ENCODE measurements around the gene CCSER2. TPM values are rescaled to one million over a fixed set of nuclear protein-coding genes. Genes with fewer than 3 reads are reported as not detected.
"Not testable (repeated sequence)": the region's sequence is repeated elsewhere in the genome, so short reads cannot be mapped to it uniquely, and the experiment has no call there.

Gene CCSER2
- total RNA-seq, 1 experiment from 2014 or later: 20.8 TPM

GRCh38 chr10:84517554-84517953, 189.2 kb downstream of the CCSER2 start:
- no peak for DNase-seq (ENCODE audit: low read depth)

GRCh38 chr10:84519235-84519634, 190.8 kb downstream of the CCSER2 start:
- DNase-seq (ENCODE audit: low read depth): no peak

GRCh38 chr10:84521013-84521412, 192.6 kb downstream of the CCSER2 start:
- no peak for DNase-seq (ENCODE audit: low read depth)

GRCh38 chr10:84521468-84521867, 193.1 kb downstream of the CCSER2 start:
- no peak for DNase-seq (ENCODE audit: low read depth)

GRCh38 chr10:84522612-84523462, 194.4 kb downstream of the CCSER2 start:
- DNase-seq (ENCODE audit: low read depth): no peak

- DNase-seq (ENCODE audit: low read depth): no peak
Measured at GRCh38 chr10:84523526-84523925, 195.1 kb downstream of the CCSER2 start.

- no peak for DNase-seq (ENCODE audit: low read depth)
Measured at GRCh38 chr10:84524435-84524834, 196.0 kb downstream of the CCSER2 start.

GRCh38 chr10:84525120-84525806, 196.9 kb downstream of the CCSER2 start:
- DNase-seq (ENCODE audit: low read depth): no peak

- DNase-seq (ENCODE audit: low read depth): not testable (repeated sequence)
Measured at GRCh38 chr10:84525807-84526182, 197.4 kb downstream of the CCSER2 start.

GRCh38 chr10:84527386-84527785, 199.0 kb downstream of the CCSER2 start:
- DNase-seq (ENCODE audit: low read depth): not testable (repeated sequence)

GRCh38 chr10:84528526-84528925, 200.1 kb downstream of the CCSER2 start:
- DNase-seq (ENCODE audit: low read depth): not testable (repeated sequence)

- DNase-seq (ENCODE audit: low read depth): no peak
Measured at GRCh38 chr10:84530724-84531325, 202.4 kb downstream of the CCSER2 start.

- peak; percentile 38 for DNase-seq (ENCODE audit: low read depth)
Measured at GRCh38 chr10:84531396-84531795, 203.0 kb downstream of the CCSER2 start.

GRCh38 chr10:84534168-84534567, 205.8 kb downstream of the CCSER2 start:
- DNase-seq (ENCODE audit: low read depth): no peak

GRCh38 chr10:84537447-84537931, 209.1 kb downstream of the CCSER2 start:
- DNase-seq (ENCODE audit: low read depth): peak; percentile 54

GRCh38 chr10:84538036-84538435, 209.6 kb downstream of the CCSER2 start:
- DNase-seq (ENCODE audit: low read depth): no peak

- no peak for DNase-seq (ENCODE audit: low read depth)
Measured at GRCh38 chr10:84539216-84539615, 210.8 kb downstream of the CCSER2 start.

GRCh38 chr10:84540022-84540616, 211.7 kb downstream of the CCSER2 start:
- DNase-seq (ENCODE audit: low read depth): peak; percentile 70

- peak; percentile 38 for DNase-seq (ENCODE audit: low read depth)
Measured at GRCh38 chr10:84540617-84541288, 212.4 kb downstream of the CCSER2 start.

- no peak for DNase-seq (ENCODE audit: low read depth)
Measured at GRCh38 chr10:84541289-84541637, 212.9 kb downstream of the CCSER2 start.

Measured in LHCN-M2 (cell line).